SH-SY5Y (cell line): ENCODE measurements around the gene MMRN1.

Experiments used
- GATA2 ChIP-seq: IDR thresholded peaks from 2 replicates; pipeline ENCODE4 v1.6.1; 2011; ENCODE audit warnings: mild to moderate bottlenecking, low read depth, low read length
- GATA3 ChIP-seq: IDR thresholded peaks from 2 replicates; pipeline ENCODE4 v1.6.1; 2011; ENCODE audit warnings: low read depth, mild to moderate bottlenecking, low read length, moderate library complexity

- TF ChIP-seq GATA2 (no peak), GATA3 (no peak)
Observed at GRCh38 chr4:89988268-89988667, 93.6 kb downstream of the MMRN1 start.
